ENCODE data around the gene DPM3.

GRCh38 chr1:155167166-155168104, 27.1 kb upstream of the DPM3 start:
- TF ChIP-seq CTCF (IDR thresholded peaks at IDR 0.05) (peak; percentile 83 to 95 (median 94)), POLR2A (IDR thresholded peaks at IDR 0.05) (no peak), POLR2AphosphoS5 (IDR thresholded peaks at IDR 0.05) (peak in 1 of 3 donors; percentile 40)

All from breast epithelium (tissue), 3 donors.